ENCODE results near the gene MYO5B.

- no peak for TF ChIP-seq CTCF (IDR thresholded peaks at IDR 0.05)
- TF ChIP-seq POLR2A (IDR thresholded peaks at IDR 0.05) = no peak
Observed at GRCh38 chr18:49967171-49967570, 227.8 kb downstream of the MYO5B start.

Measured in lower leg skin (tissue), 3 donors.